ENCODE measurements around the gene TMEM72.

DNA sequence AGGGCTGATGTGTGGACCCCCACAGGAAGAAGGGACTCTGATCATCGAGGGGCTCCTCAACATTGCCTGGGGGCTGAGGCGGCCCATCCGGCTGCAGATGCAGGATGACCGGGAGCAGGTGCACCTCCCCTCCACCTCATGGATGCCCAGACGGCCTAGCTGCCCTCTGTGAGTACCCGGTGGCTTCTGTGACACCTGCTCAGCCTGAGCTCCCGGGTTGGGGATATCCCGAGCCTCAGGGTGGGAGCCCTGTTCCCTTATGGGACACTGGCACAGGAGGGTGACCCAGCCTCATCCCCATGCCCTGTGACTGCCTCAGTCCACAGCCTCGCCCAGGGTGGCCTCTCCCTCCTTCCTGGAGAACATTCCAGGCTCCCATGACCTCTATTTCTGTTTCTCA lies 71.4 kb downstream of the TMEM72 start:
- no peak for TF ChIP-seq EZH2 (IDR thresholded peaks at IDR 0.05; ENCODE audit: borderline replicate concordance, low read depth, low read length, severe bottlenecking)
- TF ChIP-seq, protein P1, sequence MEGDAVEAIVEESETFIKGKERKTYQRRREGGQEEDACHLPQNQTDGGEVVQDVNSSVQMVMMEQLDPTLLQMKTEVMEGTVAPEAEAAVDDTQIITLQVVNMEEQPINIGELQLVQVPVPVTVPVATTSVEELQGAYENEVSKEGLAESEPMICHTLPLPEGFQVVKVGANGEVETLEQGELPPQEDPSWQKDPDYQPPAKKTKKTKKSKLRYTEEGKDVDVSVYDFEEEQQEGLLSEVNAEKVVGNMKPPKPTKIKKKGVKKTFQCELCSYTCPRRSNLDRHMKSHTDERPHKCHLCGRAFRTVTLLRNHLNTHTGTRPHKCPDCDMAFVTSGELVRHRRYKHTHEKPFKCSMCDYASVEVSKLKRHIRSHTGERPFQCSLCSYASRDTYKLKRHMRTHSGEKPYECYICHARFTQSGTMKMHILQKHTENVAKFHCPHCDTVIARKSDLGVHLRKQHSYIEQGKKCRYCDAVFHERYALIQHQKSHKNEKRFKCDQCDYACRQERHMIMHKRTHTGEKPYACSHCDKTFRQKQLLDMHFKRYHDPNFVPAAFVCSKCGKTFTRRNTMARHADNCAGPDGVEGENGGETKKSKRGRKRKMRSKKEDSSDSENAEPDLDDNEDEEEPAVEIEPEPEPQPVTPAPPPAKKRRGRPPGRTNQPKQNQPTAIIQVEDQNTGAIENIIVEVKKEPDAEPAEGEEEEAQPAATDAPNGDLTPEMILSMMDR (IDR thresholded peaks at IDR 0.05; ENCODE audit: borderline replicate concordance, extremely low read depth, low read length, poor library complexity, severe bottlenecking) = no peak

Measured in DND-41 (cell line).